Right forelimb (tissue), 1 donor: ENCODE measurements around the gene GNAT2.

Experiments
- DNase-seq: peaks from one replicate; pipeline ENCODE4 v3.0.0-alpha.2; 2018

Gene GNAT2

GRCh38 chr1:109641078-109641740 lies 21.8 kb upstream of the GNAT2 start:
- DNase-seq: no peak

- DNase-seq: peak; percentile 86
Measured at GRCh38 chr1:109640285-109640865, 21.0 kb upstream of the GNAT2 start.

DNA sequence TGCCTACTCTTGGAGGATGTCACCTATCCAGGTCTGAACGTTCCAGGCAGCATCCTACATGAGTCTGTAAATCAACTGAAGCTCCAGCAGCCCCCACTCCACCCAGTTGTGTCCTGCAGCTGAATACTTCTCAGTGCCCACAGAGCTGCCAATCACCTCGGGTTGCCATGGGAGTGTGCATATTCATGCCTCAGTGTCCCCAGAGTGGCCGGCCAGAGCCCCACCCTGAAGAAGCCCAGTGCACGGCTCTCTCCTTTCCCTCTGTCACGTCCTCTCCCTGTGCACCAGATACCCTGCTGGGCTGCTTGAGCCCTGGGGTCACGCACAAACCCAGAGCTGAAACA lies 20.4 kb upstream of the GNAT2 start:
- no peak for DNase-seq

DNA sequence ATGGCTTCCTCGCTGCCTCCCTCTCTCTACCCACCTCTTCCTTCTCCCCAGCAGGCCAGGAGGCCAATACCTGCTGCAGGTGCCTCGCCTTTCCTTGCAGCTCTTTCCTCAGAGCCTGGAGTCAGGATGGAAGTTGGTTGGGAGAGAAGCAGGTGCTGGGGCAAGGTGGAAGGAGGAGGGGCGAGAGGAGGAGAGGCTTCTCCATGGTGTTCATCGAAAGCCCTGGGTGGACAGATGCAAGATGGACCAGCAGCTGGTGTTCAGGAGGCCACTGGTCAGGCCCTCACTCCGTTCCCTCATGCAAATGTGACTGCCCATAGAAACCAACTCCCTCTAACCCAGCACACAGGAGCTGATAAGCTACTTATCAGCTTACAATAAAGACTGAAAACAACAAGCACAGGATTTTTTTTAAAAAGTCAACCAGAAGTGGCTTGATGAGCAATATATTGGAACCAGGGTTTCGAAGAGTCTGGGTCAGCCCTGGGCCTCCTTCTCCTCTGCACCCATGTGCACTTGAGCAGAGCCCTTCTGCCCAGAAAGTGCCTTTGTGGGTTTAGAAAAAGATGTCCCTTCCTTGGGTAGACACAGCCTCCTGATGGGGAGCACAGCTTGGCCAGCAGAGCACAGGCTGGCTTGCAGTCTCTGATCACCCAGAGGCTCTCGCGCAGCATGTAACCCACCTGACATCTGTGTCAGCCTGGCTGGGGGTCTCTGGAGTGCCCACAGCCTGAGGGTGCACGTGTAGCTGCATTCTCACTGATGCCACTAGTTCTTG lies 19.8 kb upstream of the GNAT2 start:
- no peak for DNase-seq

DNA sequence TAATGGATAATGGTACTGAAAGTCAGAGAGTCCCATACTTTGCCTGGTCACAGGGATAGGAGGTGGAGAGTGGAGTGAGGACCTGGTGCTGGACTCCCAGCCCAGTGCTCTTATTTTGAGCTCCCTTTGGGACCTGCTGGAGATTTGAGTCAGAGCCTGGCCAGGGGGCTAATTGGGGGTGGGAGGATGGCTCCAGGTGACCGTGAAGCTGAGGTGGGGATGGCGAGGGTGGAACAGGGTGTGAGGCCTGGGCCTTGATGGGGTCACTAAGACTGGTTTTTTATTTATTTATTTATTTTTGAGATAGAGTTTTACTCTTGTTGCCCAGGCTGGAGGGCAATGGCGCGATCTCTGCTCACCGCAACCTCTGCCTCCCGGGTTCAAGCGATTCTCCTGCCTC lies 18.0 kb upstream of the GNAT2 start:
- DNase-seq: peak; percentile 28

DNA sequence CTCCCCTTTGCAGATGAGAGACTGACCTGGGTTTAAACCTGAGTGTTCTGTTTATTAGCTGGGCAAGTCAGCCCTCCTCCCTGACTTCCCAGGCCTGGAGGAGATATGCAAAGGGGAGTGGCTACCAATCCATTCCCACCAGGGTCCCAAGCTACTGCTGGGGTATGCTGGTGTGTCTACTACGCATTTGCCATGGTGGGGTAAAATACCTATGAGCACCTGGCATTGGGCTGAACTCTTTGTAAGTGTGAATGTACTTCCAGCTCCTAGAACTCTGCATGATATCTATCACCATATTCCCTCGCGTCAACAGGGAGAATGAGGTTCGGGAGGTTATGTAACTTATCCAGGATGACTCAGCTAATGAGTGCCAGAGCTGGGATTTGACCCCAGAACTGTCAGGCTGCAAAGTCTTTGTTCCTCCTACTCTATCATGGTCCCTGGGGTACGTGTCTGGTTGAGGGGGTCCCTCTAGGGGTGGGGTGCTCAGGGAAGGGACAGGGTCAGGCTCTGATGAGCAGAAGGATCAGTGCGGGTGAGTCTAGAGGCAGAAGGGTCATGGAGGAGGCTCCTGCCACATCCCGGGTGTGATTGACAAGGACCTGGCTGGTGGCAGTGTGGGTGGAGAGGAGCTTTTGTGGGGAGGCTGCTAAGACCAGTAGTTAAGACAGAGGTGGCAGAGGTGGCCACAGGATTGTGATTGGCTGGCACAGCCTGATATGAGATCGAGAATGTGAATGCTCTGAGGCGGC lies 17.0 kb upstream of the GNAT2 start:
- DNase-seq: peak; percentile 37

- peak; percentile 35 for DNase-seq
Measured at GRCh38 chr1:109635862-109636200, 16.4 kb upstream of the GNAT2 start.

DNA sequence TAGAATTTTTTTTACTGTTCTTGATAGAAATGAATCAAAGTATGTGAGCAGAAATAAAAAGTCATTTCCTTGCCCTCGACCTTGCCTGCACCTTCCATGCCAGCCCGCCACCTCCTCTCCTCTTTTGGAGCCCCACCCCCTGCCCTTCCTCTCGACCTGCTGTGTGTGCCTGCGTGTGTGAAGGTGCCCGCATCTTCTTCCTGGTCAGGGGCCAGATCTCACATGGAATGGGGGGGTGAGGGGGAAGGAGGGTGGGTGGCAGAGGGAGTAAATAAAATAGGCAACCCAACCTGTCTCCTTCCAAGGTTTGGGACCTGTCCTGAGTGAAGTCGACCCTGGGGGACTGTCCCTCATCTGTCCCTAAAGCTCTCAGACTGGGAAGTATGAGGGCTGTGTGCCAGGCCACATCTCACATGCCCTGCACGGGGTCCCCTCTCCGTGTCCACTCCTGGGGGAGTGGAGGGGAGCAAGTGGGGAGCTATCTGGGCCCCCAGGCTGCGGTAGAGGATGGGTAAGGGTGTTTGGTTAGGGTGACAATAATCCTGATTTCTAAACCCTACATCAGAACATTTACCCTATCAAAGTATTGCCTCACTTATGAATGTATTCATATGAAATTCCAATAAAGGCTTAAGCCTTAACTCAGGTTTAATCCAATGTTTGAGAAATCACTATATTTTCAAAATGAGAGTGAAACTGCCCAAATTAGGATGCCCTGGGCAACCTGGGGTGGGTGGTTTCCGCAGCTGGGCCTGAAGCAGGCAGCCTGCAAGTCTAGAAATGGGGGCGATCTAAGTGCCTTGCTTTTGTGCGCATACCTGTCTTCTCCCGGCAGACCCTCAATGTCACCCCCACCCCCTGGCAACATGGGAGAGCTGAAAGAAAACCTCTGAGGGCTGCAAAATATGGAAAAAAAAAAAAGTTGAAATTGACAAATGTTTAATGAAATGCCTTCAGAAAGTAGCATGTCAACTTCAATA lies 15.6 kb upstream of the GNAT2 start:
- peak; percentile 30 for DNase-seq

DNA sequence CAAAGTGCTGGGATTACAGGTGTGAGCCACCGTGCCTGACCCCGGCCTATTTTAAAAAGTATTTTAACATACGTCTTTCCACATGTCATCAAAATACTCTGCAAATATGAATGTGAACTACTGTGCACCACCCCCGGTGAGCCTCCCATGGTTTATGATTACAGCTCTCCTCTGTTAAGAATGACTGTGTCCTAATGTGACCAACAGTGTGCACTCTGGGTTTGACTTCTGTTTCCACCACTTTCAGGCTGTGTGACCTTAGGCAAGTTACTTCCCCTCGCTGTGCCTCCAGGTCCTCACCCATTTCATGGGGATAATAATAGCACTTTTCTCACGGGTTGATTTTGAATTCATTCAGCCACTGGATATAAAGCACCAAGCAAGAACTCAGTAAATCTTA lies 14.9 kb upstream of the GNAT2 start:
- DNase-seq: no peak

- DNase-seq: peak; percentile 68
Measured at GRCh38 chr1:109632671-109633346, 13.4 kb upstream of the GNAT2 start.

GRCh38 chr1:109631513-109632505 lies 12.4 kb upstream of the GNAT2 start:
- DNase-seq: peak; percentile 46

DNA sequence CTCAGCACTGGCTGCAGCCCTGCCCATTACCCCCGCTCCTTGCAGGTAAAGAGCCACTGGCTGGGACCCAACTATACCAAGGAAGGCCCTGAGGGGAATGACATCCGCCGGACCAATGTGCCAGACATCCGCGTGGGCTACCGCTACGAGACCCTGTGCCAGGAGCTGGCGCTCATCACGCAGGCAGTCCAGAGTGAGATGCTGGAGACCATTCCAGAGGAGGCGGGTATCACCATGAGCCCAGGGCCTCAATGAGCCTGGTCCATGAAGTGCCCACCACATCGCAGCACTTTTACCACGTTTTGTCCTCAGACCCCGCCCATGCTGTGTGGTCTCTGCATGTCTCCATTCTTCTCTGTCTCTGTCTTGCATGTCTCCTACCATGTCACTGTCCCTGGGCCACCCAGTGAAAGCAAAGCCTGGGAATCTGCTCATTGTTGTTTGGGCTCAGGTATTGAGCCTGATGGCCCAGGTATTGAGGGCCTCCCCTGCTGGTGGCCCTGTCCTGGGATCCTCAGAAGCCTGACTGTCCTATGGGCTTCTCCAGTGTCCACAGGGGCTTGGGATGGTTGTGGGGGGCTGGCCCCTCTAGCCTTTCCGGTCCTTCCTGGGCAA lies 11.6 kb upstream of the GNAT2 start:
- peak; percentile 40 for DNase-seq

DNA sequence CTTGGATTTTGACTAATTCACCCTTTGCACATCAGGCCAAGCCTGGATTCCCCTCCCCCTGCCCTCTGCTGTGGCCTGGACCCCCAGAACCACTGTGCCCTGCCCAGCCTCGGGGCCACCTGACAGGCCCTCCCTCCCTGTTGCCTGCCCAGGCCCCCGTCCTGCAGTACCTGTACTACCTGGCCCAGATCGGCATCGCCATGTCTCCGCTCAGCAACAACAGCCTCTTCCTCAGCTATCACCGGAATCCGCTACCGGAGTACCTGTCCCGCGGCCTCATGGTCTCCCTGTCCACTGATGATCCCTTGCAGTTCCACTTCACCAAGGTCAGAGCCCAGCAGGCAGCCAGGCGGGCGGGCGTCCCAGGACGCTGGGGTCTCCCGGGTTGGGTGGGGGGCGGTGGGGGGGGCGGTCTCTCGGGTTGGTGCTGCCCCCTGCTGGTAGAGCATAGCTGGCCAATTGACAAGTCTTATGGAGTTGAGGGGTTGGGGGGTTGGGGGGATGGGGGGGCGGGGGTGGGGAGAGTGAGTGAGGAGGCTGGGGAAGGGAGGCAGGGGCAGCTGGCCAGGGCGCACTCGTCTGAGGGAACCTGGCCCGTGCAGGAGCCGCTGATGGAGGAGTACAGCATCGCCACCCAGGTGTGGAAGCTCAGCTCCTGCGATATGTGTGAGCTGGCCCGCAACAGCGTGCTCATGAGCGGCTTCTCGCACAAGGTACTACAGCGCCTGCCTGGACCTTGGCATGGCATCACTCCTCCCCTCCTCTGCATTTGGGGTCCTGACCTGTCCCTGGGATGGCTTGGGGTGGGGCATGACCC lies 10.9 kb upstream of the GNAT2 start:
- peak; percentile 48 for DNase-seq

DNA sequence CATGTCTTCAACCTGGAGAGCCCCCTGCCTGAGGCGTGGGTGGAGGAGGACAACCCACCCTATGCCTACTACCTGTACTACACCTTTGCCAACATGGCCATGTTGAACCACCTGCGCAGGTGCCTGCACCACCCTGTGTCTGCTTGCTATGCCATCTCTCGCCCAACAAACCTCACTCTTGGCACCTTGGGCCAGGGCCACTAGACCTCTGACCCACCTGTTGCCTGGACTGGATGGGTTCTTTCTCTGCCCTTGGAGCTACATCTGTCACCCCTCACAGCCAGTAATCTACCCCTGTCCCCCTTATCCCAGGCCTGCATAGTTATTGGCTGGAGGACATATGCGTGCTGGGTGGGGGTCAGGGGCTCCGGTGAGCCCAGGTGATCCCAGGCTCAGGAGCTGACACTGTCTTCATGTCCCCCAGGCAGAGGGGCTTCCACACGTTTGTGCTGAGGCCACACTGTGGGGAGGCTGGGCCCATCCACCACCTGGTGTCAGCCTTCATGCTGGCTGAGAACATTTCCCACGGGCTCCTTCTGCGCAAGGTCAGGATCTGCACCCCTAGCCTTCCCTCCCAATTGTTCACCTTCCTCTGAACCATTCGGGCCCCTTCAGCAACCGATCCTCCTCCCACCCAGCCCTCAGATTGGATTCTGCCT lies 10.1 kb upstream of the GNAT2 start:
- DNase-seq: peak; percentile 30

- peak; percentile 30 for DNase-seq
Measured at GRCh38 chr1:109628540-109629321, 9.3 kb upstream of the GNAT2 start.

DNA sequence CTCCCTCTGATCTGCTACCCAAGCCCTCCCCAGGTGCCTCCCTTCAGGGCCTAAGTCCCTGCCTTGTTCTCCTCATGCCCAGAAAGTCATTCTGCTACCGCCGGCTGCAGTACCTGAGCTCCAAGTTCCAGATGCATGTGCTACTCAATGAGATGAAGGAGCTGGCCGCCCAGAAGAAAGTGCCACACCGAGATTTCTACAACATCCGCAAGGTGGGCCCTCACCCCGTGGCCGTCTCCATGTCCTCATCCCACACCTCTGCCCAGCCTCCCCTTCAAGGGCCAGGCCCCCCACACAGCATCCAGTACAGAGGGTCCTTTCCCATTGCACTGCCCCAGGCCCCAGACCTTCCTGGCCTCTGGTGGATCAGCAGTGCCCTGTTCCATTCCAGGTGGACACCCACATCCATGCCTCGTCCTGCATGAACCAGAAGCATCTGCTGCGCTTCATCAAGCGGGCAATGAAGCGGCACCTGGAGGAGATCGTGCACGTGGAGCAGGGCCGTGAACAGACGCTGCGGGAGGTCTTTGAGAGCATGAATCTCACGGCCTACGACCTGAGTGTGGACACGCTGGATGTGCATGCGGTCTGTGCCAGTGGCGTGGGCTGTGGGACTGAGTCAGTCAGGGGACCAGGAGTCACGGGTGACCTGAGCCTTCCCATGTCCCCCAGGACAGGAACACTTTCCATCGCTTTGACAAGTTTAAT lies 8.4 kb upstream of the GNAT2 start:
- DNase-seq: no peak
